Loucy (cell line): Measurements from ENCODE around the gene CCNG2.

Source experiments
- H2AFZ ChIP-seq: fragments of 200-600 bp; sonication (generic); 2 replicates; pipeline ENCODE4 v1.6.0; 2016; ENCODE audit warnings: antibody characterized with exemption, mild to moderate bottlenecking, low read length, moderate library complexity
- H3F3A ChIP-seq: fragments of 200-600 bp; 2 replicates; pipeline ENCODE4 v1.6.0; 2016; ENCODE audit warnings: antibody characterized with exemption, low read depth, mild to moderate bottlenecking
- H3K27me3 ChIP-seq: fragments of 200-600 bp; sonication (generic); 2 replicates; pipeline ENCODE4 v1.6.1; 2014; ENCODE audit warnings: low read length, mild to moderate bottlenecking; ENCODE audit not compliant: insufficient read depth, poor library complexity, severe bottlenecking
- H3K36me3 ChIP-seq: fragments of 200-600 bp; sonication (generic); 2 replicates; pipeline ENCODE4 v1.6.1; 2016; ENCODE audit warnings: low read length; ENCODE audit not compliant: insufficient read depth
- H3K4me1 ChIP-seq: fragments of 200-600 bp; sonication (generic); 2 replicates; pipeline ENCODE4 v1.5.1; 2014; ENCODE audit warnings: low read length, mild to moderate bottlenecking; ENCODE audit not compliant: insufficient read depth, poor library complexity, severe bottlenecking
- H3K4me2 ChIP-seq: fragments of 200-600 bp; sonication (generic); 2 replicates; pipeline ENCODE4 v1.6.0; 2014; ENCODE audit warnings: antibody characterized with exemption, low read length, low read depth, mild to moderate bottlenecking; ENCODE audit not compliant: poor library complexity, severe bottlenecking
- H3K4me3 ChIP-seq: fragments of 200-600 bp; sonication (generic); 2 replicates; pipeline ENCODE4 v1.5.1; 2014; ENCODE audit warnings: low read length, mild to moderate bottlenecking, mixed read lengths; ENCODE audit not compliant: poor library complexity, severe bottlenecking
- H3K79me2 ChIP-seq: fragments of 200-600 bp; sonication (generic); 2 replicates; pipeline ENCODE4 v1.6.1; 2014; ENCODE audit warnings: low read length; ENCODE audit not compliant: insufficient read depth
- H3K9ac ChIP-seq: fragments of 200-600 bp; sonication (generic); 2 replicates; pipeline ENCODE4 v1.6.0; 2014; ENCODE audit warnings: mild to moderate bottlenecking, low read depth, low read length, moderate library complexity; ENCODE audit not compliant: poor library complexity, severe bottlenecking
- H3K9me2 ChIP-seq: fragments of 200-600 bp; sonication (generic); replicated peaks from 2 replicates; pipeline ENCODE4 v1.6.1; 2016; ENCODE audit warnings: low read depth, low read length, mixed read lengths
- H3K9me3 ChIP-seq: fragments of 200-600 bp; sonication (generic); 2 replicates; pipeline ENCODE4 v1.6.1; 2014; ENCODE audit warnings: mild to moderate bottlenecking, antibody characterized with exemption, low read length, low read depth; ENCODE audit not compliant: insufficient read depth
- H4K20me1 ChIP-seq: fragments of 200-600 bp; sonication (generic); 2 replicates; pipeline ENCODE4 v1.6.0; 2014; ENCODE audit warnings: antibody characterized with exemption, low read length, mild to moderate bottlenecking; ENCODE audit not compliant: insufficient read depth, poor library complexity, severe bottlenecking
- EZH2phosphoT487 ChIP-seq: fragments of 200-600 bp; IDR thresholded peaks from 2 replicates; pipeline ENCODE4 v1.6.1; 2018; ENCODE audit warnings: antibody characterized with exemption, mild to moderate bottlenecking, moderate library complexity, borderline replicate concordance
- TF ChIP-seq, protein P1 (sequence below): fragments of 200-600 bp; sonication (generic); conservative IDR thresholded peaks from 2 replicates; pipeline ENCODE4 v1.5.1; 2014; ENCODE audit warnings: mild to moderate bottlenecking, antibody characterized with exemption, low read length

The CCNG2 gene

DNA sequence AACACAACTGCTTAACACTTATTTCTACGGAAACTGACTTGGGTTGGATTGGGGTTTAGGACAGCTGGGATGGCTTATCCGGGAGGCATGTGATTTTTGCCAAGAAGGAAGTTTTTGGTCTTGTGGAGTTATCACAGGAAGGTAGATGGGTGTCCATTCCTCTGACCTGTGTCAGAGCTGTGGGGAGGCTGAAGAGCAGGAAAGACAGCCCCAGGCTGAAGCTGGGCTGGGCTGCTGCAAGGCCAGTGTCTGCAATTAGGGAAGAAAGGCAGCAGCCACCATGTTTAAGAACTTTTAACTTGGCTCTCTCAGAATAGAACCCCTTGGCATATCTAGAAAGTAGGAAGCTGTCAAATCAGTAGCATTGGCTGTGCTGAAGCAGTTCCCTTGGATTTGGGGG, 42.3 kb downstream of the CCNG2 start:
- Histone ChIP-seq H4K20me1 (no peaks in the 10 kb centered on the region), H3K9me2 (no peaks in the 10 kb centered on the region), H3F3A (no peaks in the 10 kb centered on the region), H3K27me3 (no peaks in the 10 kb centered on the region), H3K36me3 (no peaks in the 10 kb centered on the region), H3K79me2 (no peaks in the 10 kb centered on the region), H3K9me3 (no peaks in the 10 kb centered on the region), H3K4me1 (peaks cover 3% of the 10 kb centered on the region), H3K4me2 (no peak overlapping the region), H3K9ac (no peak overlapping the region), H2AFZ (no peak overlapping the region), H3K4me3 (no peak overlapping the region)
- TF ChIP-seq, protein P1, sequence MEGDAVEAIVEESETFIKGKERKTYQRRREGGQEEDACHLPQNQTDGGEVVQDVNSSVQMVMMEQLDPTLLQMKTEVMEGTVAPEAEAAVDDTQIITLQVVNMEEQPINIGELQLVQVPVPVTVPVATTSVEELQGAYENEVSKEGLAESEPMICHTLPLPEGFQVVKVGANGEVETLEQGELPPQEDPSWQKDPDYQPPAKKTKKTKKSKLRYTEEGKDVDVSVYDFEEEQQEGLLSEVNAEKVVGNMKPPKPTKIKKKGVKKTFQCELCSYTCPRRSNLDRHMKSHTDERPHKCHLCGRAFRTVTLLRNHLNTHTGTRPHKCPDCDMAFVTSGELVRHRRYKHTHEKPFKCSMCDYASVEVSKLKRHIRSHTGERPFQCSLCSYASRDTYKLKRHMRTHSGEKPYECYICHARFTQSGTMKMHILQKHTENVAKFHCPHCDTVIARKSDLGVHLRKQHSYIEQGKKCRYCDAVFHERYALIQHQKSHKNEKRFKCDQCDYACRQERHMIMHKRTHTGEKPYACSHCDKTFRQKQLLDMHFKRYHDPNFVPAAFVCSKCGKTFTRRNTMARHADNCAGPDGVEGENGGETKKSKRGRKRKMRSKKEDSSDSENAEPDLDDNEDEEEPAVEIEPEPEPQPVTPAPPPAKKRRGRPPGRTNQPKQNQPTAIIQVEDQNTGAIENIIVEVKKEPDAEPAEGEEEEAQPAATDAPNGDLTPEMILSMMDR = no peak
- no peak for TF ChIP-seq EZH2phosphoT487

DNA sequence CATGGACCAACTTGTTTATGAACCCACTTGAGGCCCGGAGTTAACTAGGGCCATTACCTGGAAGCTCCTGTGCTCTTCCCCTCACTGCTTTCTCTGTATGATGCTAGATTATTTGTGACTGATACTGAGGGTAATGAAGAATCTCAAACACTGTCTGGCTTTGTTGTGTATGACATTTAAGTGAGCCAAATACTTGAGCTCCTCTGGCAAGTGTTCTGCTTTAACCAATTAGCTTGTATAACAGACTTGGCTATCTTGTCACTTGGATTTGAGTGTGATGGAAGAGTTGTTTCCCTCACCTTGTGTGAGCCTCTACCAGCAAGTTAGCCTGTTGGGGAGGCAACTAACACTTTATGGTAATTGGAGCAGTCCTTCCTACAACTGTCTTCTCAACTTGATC, 42.7 kb downstream of the CCNG2 start:
- no peaks in the 10 kb centered on the region for H3K9me2 ChIP-seq
- H3K27me3 ChIP-seq = no peaks in the 10 kb centered on the region
- TF ChIP-seq EZH2phosphoT487 = no peak
- TF ChIP-seq, protein P1 = no peak
- no peaks in the 10 kb centered on the region for H3K79me2 ChIP-seq
- no peaks in the 10 kb centered on the region for H3F3A ChIP-seq
- no peaks in the 10 kb centered on the region for H3K9me3 ChIP-seq
- H3K36me3 ChIP-seq = no peaks in the 10 kb centered on the region
- no peak overlapping the region for H3K4me3 ChIP-seq
- H3K4me1 ChIP-seq = no peaks in the 10 kb centered on the region
- H4K20me1 ChIP-seq = no peaks in the 10 kb centered on the region
- no peak overlapping the region for H2AFZ ChIP-seq
- no peak overlapping the region for H3K9ac ChIP-seq
- H3K4me2 ChIP-seq = no peak overlapping the region

DNA sequence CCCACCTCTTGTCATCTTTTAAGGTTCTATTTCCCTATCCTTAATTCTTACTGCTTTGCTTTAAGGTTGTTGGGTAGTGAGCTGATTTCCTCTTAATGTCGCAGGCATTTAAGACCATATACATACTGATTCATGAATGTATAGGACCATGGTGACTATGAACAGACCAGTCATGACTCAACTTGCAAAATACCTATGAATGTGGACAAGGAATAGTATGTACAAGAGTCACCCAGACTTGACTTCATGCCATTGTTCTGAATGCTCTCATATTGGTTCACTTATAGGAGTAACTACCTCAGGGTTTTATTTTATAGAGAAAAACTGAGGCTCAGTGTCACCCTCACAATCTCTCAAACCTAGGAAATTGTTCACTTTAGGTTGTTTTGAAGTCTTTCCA, 44.3 kb downstream of the CCNG2 start:
- Histone ChIP-seq H3F3A (no peaks in the 10 kb centered on the region), H3K9me3 (no peaks in the 10 kb centered on the region), H3K9me2 (no peaks in the 10 kb centered on the region), H3K4me2 (no peak overlapping the region), H3K27me3 (no peaks in the 10 kb centered on the region), H4K20me1 (no peaks in the 10 kb centered on the region), H3K36me3 (no peaks in the 10 kb centered on the region), H3K9ac (no peak overlapping the region), H3K4me1 (no peaks in the 10 kb centered on the region), H3K79me2 (no peaks in the 10 kb centered on the region), H2AFZ (no peak overlapping the region), H3K4me3 (no peak overlapping the region)
- TF ChIP-seq, protein P1 = no peak
- TF ChIP-seq EZH2phosphoT487 = no peak
